Lower leg skin (tissue), 3 donors: ENCODE measurements around the gene ABCC10.

Experiments used
- POLR2A ChIP-seq, 2 donors: fragments of 450-650 bp; IDR thresholded peaks; one replicate each; pipeline ENCODE4 v1.6.1; 2016 to 2017; ENCODE audit warnings: antibody characterized with exemption in 2 of 2, mild to moderate bottlenecking in 1 of 2, moderate library complexity in 1 of 2
- TF ChIP-seq, protein P1 (sequence below), 3 donors: fragments of 450-650 bp; IDR thresholded peaks; one replicate each; pipeline ENCODE4 v1.5.1; 2016; ENCODE audit warnings: antibody characterized with exemption in 3 of 3, mild to moderate bottlenecking in 3 of 3, moderate library complexity in 2 of 3

- TF ChIP-seq, protein P1, sequence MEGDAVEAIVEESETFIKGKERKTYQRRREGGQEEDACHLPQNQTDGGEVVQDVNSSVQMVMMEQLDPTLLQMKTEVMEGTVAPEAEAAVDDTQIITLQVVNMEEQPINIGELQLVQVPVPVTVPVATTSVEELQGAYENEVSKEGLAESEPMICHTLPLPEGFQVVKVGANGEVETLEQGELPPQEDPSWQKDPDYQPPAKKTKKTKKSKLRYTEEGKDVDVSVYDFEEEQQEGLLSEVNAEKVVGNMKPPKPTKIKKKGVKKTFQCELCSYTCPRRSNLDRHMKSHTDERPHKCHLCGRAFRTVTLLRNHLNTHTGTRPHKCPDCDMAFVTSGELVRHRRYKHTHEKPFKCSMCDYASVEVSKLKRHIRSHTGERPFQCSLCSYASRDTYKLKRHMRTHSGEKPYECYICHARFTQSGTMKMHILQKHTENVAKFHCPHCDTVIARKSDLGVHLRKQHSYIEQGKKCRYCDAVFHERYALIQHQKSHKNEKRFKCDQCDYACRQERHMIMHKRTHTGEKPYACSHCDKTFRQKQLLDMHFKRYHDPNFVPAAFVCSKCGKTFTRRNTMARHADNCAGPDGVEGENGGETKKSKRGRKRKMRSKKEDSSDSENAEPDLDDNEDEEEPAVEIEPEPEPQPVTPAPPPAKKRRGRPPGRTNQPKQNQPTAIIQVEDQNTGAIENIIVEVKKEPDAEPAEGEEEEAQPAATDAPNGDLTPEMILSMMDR (IDR thresholded peaks at IDR 0.05), result peak in 1 of 3 donors; percentile 90
- no peak for TF ChIP-seq POLR2A (IDR thresholded peaks at IDR 0.05)
These were observed 27.0 kb downstream of the ABCC10 start for GRCh38 chr6:43454290-43454695.
